CD14-positive monocyte (primary cell): ENCODE results near the gene PRDX6. TPM values are rescaled to one million over a fixed set of nuclear protein-coding genes. Genes with fewer than 3 reads are reported as not detected.

Source experiments
- DNase-seq, 3 donors: peaks; one replicate each; pipeline ENCODE4 v3.0.0-alpha.2; 2011 to 2022
- H2AFZ ChIP-seq: 2 replicates; pipeline ENCODE4 v1.6.0; 2012; ENCODE audit warnings: mild to moderate bottlenecking, low read depth, low read length, inconsistent platforms; ENCODE audit not compliant: insufficient read depth, poor library complexity, severe bottlenecking
- H3K27ac ChIP-seq, 2 donors: 1 replicate in 1 of 2; 2 replicates in 1 of 2; pipeline ENCODE4 v1.5.1; 2012 to 2013; ENCODE audit warnings: low read length in 2 of 2, control low read depth in 1 of 2, inconsistent platforms in 1 of 2, low read depth in 1 of 2, mild to moderate bottlenecking in 1 of 2
- H3K27me3 ChIP-seq, 2 donors: one replicate each; pipeline versions ENCODE4 v1.6.0 to v1.6.1; 2011 to 2013; ENCODE audit warnings: low read length in 2 of 2; ENCODE audit not compliant: control insufficient read depth in 2 of 2, insufficient read depth in 2 of 2
- H3K36me3 ChIP-seq, 2 donors: replicated peaks in 1 of 2; 1 replicate in 1 of 2; 2 replicates in 1 of 2; pipeline versions ENCODE4 v1.5.1 to v1.6.1; 2012 to 2013; ENCODE audit warnings: low read length in 2 of 2, control low read depth in 1 of 2, inconsistent platforms in 1 of 2, mild to moderate bottlenecking in 1 of 2; ENCODE audit not compliant: insufficient read depth in 2 of 2, control insufficient read depth in 1 of 2
- H3K4me1 ChIP-seq, 2 donors: 1 replicate in 1 of 2; 2 replicates in 1 of 2; pipeline versions ENCODE4 v1.5.1 to v1.6.1; 2012 to 2013; ENCODE audit warnings: low read length in 2 of 2, control low read depth in 1 of 2, inconsistent platforms in 1 of 2, mild to moderate bottlenecking in 1 of 2, moderate library complexity in 1 of 2; ENCODE audit not compliant: insufficient read depth in 2 of 2, control insufficient read depth in 1 of 2
- H3K4me2 ChIP-seq: replicated peaks from 2 replicates; pipeline ENCODE3; 2012; ENCODE audit warnings: low read length, moderate library complexity, mild to moderate bottlenecking; ENCODE audit not compliant: poor library complexity, severe bottlenecking; ENCODE audit errors: extremely low read depth
- H3K4me3 ChIP-seq, 3 experiments: fragments of 200-600 bp in 1 of 3; sonication (generic) in 1 of 3; replicated peaks in 1 of 3; 1 replicate in 2 of 3; 2 replicates in 1 of 3; pipeline ENCODE4 v1.5.1; 2011 to 2013; ENCODE audit warnings: low read length in 3 of 3, mild to moderate bottlenecking in 3 of 3, control low read depth in 2 of 3, low read depth in 2 of 3, inconsistent platforms in 1 of 3, moderate library complexity in 1 of 3
- H3K79me2 ChIP-seq: 2 replicates; pipeline ENCODE4 v1.6.0; 2012; ENCODE audit warnings: mild to moderate bottlenecking, control low read depth, inconsistent platforms, low read length, moderate library complexity; ENCODE audit not compliant: insufficient read depth
- H3K9ac ChIP-seq: 2 replicates; pipeline ENCODE4 v1.6.0; 2017; ENCODE audit warnings: low read length, mild to moderate bottlenecking; ENCODE audit not compliant: insufficient read depth, poor library complexity, severe bottlenecking
- H3K9me3 ChIP-seq, 2 donors: replicated peaks in 1 of 2; 1 replicate in 1 of 2; 2 replicates in 1 of 2; pipeline versions ENCODE4 v1.5.1 to v1.6.1; 2012 to 2013; ENCODE audit warnings: low read length in 2 of 2, control low read depth in 1 of 2; ENCODE audit not compliant: control insufficient read depth in 1 of 2, insufficient read depth in 1 of 2
- H4K20me1 ChIP-seq: 2 replicates; pipeline ENCODE4 v1.6.0; 2012; ENCODE audit warnings: mild to moderate bottlenecking, low read length, control low read depth, moderate library complexity; ENCODE audit not compliant: insufficient read depth
- H3K27ac Mint-ChIP-seq, 7 donors: one replicate each; pipeline ENCODE4 v1.8.0; 2020; ENCODE audit warnings: mild to moderate bottlenecking in 7 of 7, mixed read lengths in 7 of 7, moderate library complexity in 6 of 7, inconsistent platforms in 2 of 7
- H3K27me3 Mint-ChIP-seq, 3 donors: one replicate each; pipeline ENCODE4 v1.8.0; 2021 to 2022; ENCODE audit warnings: low read depth in 3 of 3, mild to moderate bottlenecking in 3 of 3, mixed read lengths in 3 of 3, moderate library complexity in 3 of 3, inconsistent platforms in 1 of 3
- H3K36me3 Mint-ChIP-seq, 2 donors: one replicate each; pipeline ENCODE4 v1.8.0; 2020; ENCODE audit warnings: mixed read lengths in 2 of 2, inconsistent platforms in 1 of 2, mild to moderate bottlenecking in 1 of 2
- H3K4me1 Mint-ChIP-seq: one replicate; pipeline ENCODE4 v1.8.0; 2020; ENCODE audit warnings: mild to moderate bottlenecking, mixed read lengths
- H3K4me3 Mint-ChIP-seq, 2 donors: one replicate each; pipeline ENCODE4 v1.8.0; 2020; ENCODE audit warnings: mild to moderate bottlenecking in 2 of 2, mixed read lengths in 2 of 2, moderate library complexity in 1 of 2
- H3K9me3 Mint-ChIP-seq, 7 donors: one replicate each; pipeline ENCODE4 v1.8.0; 2020 to 2022; ENCODE audit warnings: mixed read lengths in 7 of 7, mild to moderate bottlenecking in 6 of 7, moderate library complexity in 6 of 7, inconsistent platforms in 2 of 7
- CTCF ChIP-seq: fragments of 200-600 bp; IDR thresholded peaks from one replicate; pipeline ENCODE4 v1.8.0; 2022; ENCODE audit warnings: antibody characterized with exemption, mild to moderate bottlenecking
- WGBS: methylation state at CpG from one replicate; pipeline ENCODE4 v1.1.5; 2013; ENCODE audit warnings: missing lambda C conversion rate; ENCODE audit not compliant: insufficient coverage; 5-methylcytosine and 5-hydroxymethylcytosine counted together
- intact Hi-C, 2 donors: fragments of 100-400 bp; cut with micrococcal nuclease; formaldehyde crosslinking; loops; one replicate each; pipeline versions ENCODE4 v1.15.0 to v1.15.1; 2023
- polyA plus RNA-seq, 3 donors: library from polyadenylated mRNA; depleted of rRNA in 1 of 3; unstranded in 2 of 3; stranded (reverse) in 1 of 3; fragments of 300-500 nt in 2 of 3; fragments of >200 nt in 1 of 3; fragmentation: Illumina TruSeq in 2 of 3; gene quantifications; 1 replicate in 2 of 3; 2 replicates in 1 of 3; pipeline ENCODE4 v1.2.3, GENCODE V29; 2012 to 2021

PRDX6 gene
- polyA plus RNA-seq, 3 donors = 89.5 to 142 (median 119) TPM

- Mint-ChIP-seq H3K27ac (peak overlapping the region; percentile 94 to 98 (median 97)), H3K36me3 (peaks cover 10 to 27% of the 10 kb centered on the region in 2 donors), H3K4me1 (peaks cover 52% of the 10 kb centered on the region), H3K9me3 (peaks cover 3 to 14% (median 10%) of the 10 kb centered on the region in 7 donors), H3K27me3 (peaks cover 0 to 4% (median 1%) of the 10 kb centered on the region in 3 donors), H3K4me3 (peak overlapping the region; percentile 85 to 92)
- H3K9ac ChIP-seq = no peak overlapping the region
- H3K79me2 ChIP-seq = peaks cover 43% of the 10 kb centered on the region
- H3K36me3 ChIP-seq = peaks cover 0 to 4% of the 10 kb centered on the region in 2 donors
- peak; percentile 21 to 41 (median 25) for DNase-seq
- no peaks in the 10 kb centered on the region for H3K27me3 ChIP-seq
- H3K9me3 ChIP-seq = peaks cover 7% of the 10 kb centered on the region in 2 donors
- no peak overlapping the region for H2AFZ ChIP-seq
- H3K4me3 ChIP-seq = peak overlapping the region in 1 of 3 experiments; percentile 92
- H3K4me2 ChIP-seq = peak overlapping the region; percentile 95
- peak overlapping the region; percentile 84 to 97 for H3K27ac ChIP-seq
- no peak for TF ChIP-seq CTCF
- H4K20me1 ChIP-seq = peaks cover 7% of the 10 kb centered on the region
- intact Hi-C loops = loop anchor here (5.0 to 10.0 kb wide), 5 partner anchors 43 to 547 kb away; partner anchors contain the start of genes CENPL (in 2 of the 2), DARS2 (in 2 of the 2), GAS5 (in 2 of the 2) and ZBTB37 (in 2 of the 2)
- WGBS = 80% methylated on average over 1 of the region's 5 CpGs
- H3K4me1 ChIP-seq = peaks cover 37 to 45% of the 10 kb centered on the region in 2 donors
Measured at GRCh38 chr1:173475564-173476196, 1.5 kb upstream of the PRDX6 start.

- Histone ChIP-seq H3K79me2 (peaks cover 43% of the 10 kb centered on the region), H3K4me3 (peak overlapping the region; percentile 44 to 92 (median 77)), H3K9ac (peak overlapping the region; percentile 86), H3K9me3 (peaks cover 1% of the 10 kb centered on the region in 2 donors), H3K4me1 (peaks cover 37 to 45% of the 10 kb centered on the region in 2 donors), H3K27ac (peak overlapping the region; percentile 84 to 97), H2AFZ (peak overlapping the region; percentile 84), H3K27me3 (no peaks in the 10 kb centered on the region), H3K36me3 (peaks cover 0 to 9% of the 10 kb centered on the region in 2 donors), H3K4me2 (peak overlapping the region; percentile 95), H4K20me1 (peaks cover 7% of the 10 kb centered on the region)
- peaks cover 11 to 24% of the 10 kb centered on the region in 2 donors for H3K36me3 Mint-ChIP-seq
- H3K4me3 Mint-ChIP-seq = peak overlapping the region; percentile 85 to 92
- H3K4me1 Mint-ChIP-seq = peaks cover 52% of the 10 kb centered on the region
- 25% methylated on average over 3 of the region's 5 CpGs for WGBS
- H3K9me3 Mint-ChIP-seq = peaks cover 0 to 9% (median 5%) of the 10 kb centered on the region in 7 donors
- no peak for TF ChIP-seq CTCF
- intact Hi-C loops = loop anchor here (5.0 to 10.0 kb wide), 5 partner anchors 44 to 546 kb away; partner anchors contain the start of genes CENPL (in 2 of the 2), DARS2 (in 2 of the 2), GAS5 (in 2 of the 2) and ZBTB37 (in 2 of the 2)
- peaks cover 0 to 4% (median 1%) of the 10 kb centered on the region in 3 donors for H3K27me3 Mint-ChIP-seq
- DNase-seq = peak in 1 of 3 donors; percentile 5
- peak overlapping the region; percentile 94 to 98 (median 97) for H3K27ac Mint-ChIP-seq
Measured at GRCh38 chr1:173476197-173476664, 904 bp upstream of the PRDX6 start.
